Keratinocyte (primary cell): ENCODE results near the gene MOB3B. TPM values are rescaled to one million over a fixed set of nuclear protein-coding genes. Genes with fewer than 3 reads are reported as not detected.

Experiments used
- DNase-seq: peaks from one replicate; pipeline ENCODE4 v3.0.0-alpha.2; 2011; ENCODE audit warnings: low read depth, missing footprints, low spot score
- FAIRE-seq: peaks from 2 replicates; lab custom pipeline; 2011; peaks lifted over from hg19 to GRCh38; lab: Jason Lieb, UNC
- H2AFZ ChIP-seq: 2 replicates; pipeline ENCODE4 v1.6.0; 2012; ENCODE audit warnings: low read length, control low read depth, inconsistent platforms; ENCODE audit not compliant: control insufficient read depth
- H3K27ac ChIP-seq: 2 replicates; pipeline ENCODE4 v1.5.1; 2011; ENCODE audit warnings: low read length; ENCODE audit not compliant: control insufficient read depth, insufficient read depth
- H3K27me3 ChIP-seq: 3 replicates; pipeline ENCODE4 v1.6.0; 2011; ENCODE audit warnings: low read length; ENCODE audit not compliant: control insufficient read depth, insufficient read depth; ENCODE audit errors: extremely low read depth
- H3K36me3 ChIP-seq, 2 experiments: 2 replicates in 1 of 2; 3 replicates in 1 of 2; pipeline ENCODE4 v1.5.1; 2011; ENCODE audit warnings: low read length in 2 of 2, mild to moderate bottlenecking in 1 of 2; ENCODE audit not compliant: control insufficient read depth in 2 of 2, insufficient read depth in 2 of 2; ENCODE audit errors: extremely low read depth in 1 of 2
- H3K4me1 ChIP-seq: 3 replicates; pipeline ENCODE4 v1.5.1; 2011; ENCODE audit warnings: low read length; ENCODE audit not compliant: control insufficient read depth, insufficient read depth; ENCODE audit errors: extremely low read depth
- H3K4me2 ChIP-seq: 3 replicates; pipeline ENCODE4 v1.6.0; 2011; ENCODE audit warnings: low read depth, low read length; ENCODE audit not compliant: control insufficient read depth, insufficient read depth; ENCODE audit errors: extremely low read depth
- H3K4me3 ChIP-seq, 3 experiments: fragments of 200-600 bp in 1 of 3; sonication (generic) in 1 of 3; 2 replicates in 2 of 3; 3 replicates in 1 of 3; pipeline ENCODE4 v1.5.1; 2011 to 2016; ENCODE audit warnings: low read length in 3 of 3, mild to moderate bottlenecking in 3 of 3, control low read depth in 2 of 3, inconsistent platforms in 1 of 3, low read depth in 1 of 3, mixed read lengths in 1 of 3, mixed run types in 1 of 3, moderate library complexity in 1 of 3; ENCODE audit not compliant: control insufficient read depth in 2 of 3, insufficient read depth in 2 of 3; ENCODE audit errors: extremely low read depth in 1 of 3
- H3K79me2 ChIP-seq: 2 replicates; pipeline ENCODE4 v1.6.0; 2012; ENCODE audit warnings: low read length; ENCODE audit not compliant: control insufficient read depth, insufficient read depth
- H3K9ac ChIP-seq: 3 replicates; pipeline ENCODE4 v1.6.0; 2011; ENCODE audit warnings: low read length; ENCODE audit not compliant: control insufficient read depth, insufficient read depth; ENCODE audit errors: extremely low read depth
- H3K9me1 ChIP-seq: 3 replicates; pipeline ENCODE4 v1.6.0; 2011; ENCODE audit warnings: low read length; ENCODE audit not compliant: control insufficient read depth, insufficient read depth; ENCODE audit errors: extremely low read depth
- H3K9me3 ChIP-seq: 2 replicates; pipeline ENCODE4 v1.5.1; 2012; ENCODE audit warnings: low read depth, low read length; ENCODE audit not compliant: control insufficient read depth
- H4K20me1 ChIP-seq: 3 replicates; pipeline ENCODE4 v1.6.0; 2011; ENCODE audit warnings: low read length; ENCODE audit not compliant: control insufficient read depth, insufficient read depth; ENCODE audit errors: extremely low read depth
- EZH2 ChIP-seq: IDR thresholded peaks from one replicate; pipeline ENCODE4 v1.6.1; 2012; ENCODE audit warnings: inconsistent platforms, mild to moderate bottlenecking, low read length, moderate library complexity
- dilution Hi-C: fragments of 300-500 bp; cut with MboI; formaldehyde crosslinking; loops from one replicate; pipeline ENCODE4 v1.7.0; 2020; ENCODE audit warnings: low sequenced_read_pairs; ENCODE audit not compliant: extremely low pct_ligation_motif_present
- polyA plus RNA-seq, 5 experiments: library from polyadenylated mRNA; depleted of rRNA in 3 of 5; stranded (reverse) in 3 of 5; stranded (forward) in 1 of 5; unstranded in 1 of 5; fragments of >200 nt; gene quantifications; 1 replicate in 1 of 5; 2 replicates in 3 of 5; 3 replicates in 1 of 5; pipeline versions ENCODE4 v1.2.1 to v1.2.3, GENCODE V29; 2011 to 2012; ENCODE audit warnings: missing spikeins in 2 of 5, low read depth in 1 of 5, low replicate concordance in 1 of 5
- TF ChIP-seq, protein P1 (sequence below), 3 experiments: IDR thresholded peaks in 1 of 3; conservative IDR thresholded peaks in 1 of 3; optimal IDR thresholded peaks in 1 of 3; 2 replicates in 2 of 3; 3 replicates in 1 of 3; pipeline versions ENCODE3 to v1.5.1; 2011; ENCODE audit warnings: low read length in 3 of 3, mild to moderate bottlenecking in 3 of 3, moderate library complexity in 2 of 3, control low read depth in 1 of 3, inconsistent platforms in 1 of 3; ENCODE audit not compliant: insufficient read depth in 2 of 3; ENCODE audit errors: extremely low read depth in 1 of 3

Gene MOB3B
- polyA plus RNA-seq, 1 donor (not counting 4 experiments of a cell fraction or from before 2014, with no cell fraction given) = 35.3 TPM

DNA sequence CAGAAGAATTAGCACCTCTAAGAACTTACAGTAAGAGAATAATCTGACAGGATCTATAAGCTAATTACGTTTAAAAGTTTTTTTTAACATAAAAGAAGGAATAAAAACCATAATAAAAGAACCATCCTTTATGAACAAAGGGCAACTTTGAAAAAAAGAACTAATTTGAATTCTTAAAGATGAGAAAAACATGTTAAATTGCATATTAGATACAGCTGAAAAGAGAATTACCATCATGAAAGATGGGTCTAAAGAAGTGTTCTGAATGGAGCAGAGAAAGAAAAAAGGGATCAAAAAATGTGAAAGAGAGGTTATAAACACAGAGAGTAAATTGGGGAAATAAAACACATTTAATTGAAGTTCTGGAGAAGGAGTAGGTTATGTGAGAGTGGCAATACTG is 51.3 kb downstream of the MOB3B start:
- Histone ChIP-seq H3K9me3 (no peaks in the 10 kb centered on the region), H3K9ac (no peak overlapping the region), H3K27me3 (no peaks in the 10 kb centered on the region), H3K4me3 (no peak overlapping the region), H3K79me2 (peaks cover 28% of the 10 kb centered on the region), H2AFZ (no peak overlapping the region), H3K4me2 (no peak overlapping the region), H3K27ac (no peak overlapping the region), H4K20me1 (no peaks in the 10 kb centered on the region), H3K36me3 (no peaks in the 10 kb centered on the region), H3K9me1 (no peaks in the 10 kb centered on the region), H3K4me1 (peaks cover 2% of the 10 kb centered on the region)
- no peak for TF ChIP-seq EZH2
- TF ChIP-seq, protein P1, sequence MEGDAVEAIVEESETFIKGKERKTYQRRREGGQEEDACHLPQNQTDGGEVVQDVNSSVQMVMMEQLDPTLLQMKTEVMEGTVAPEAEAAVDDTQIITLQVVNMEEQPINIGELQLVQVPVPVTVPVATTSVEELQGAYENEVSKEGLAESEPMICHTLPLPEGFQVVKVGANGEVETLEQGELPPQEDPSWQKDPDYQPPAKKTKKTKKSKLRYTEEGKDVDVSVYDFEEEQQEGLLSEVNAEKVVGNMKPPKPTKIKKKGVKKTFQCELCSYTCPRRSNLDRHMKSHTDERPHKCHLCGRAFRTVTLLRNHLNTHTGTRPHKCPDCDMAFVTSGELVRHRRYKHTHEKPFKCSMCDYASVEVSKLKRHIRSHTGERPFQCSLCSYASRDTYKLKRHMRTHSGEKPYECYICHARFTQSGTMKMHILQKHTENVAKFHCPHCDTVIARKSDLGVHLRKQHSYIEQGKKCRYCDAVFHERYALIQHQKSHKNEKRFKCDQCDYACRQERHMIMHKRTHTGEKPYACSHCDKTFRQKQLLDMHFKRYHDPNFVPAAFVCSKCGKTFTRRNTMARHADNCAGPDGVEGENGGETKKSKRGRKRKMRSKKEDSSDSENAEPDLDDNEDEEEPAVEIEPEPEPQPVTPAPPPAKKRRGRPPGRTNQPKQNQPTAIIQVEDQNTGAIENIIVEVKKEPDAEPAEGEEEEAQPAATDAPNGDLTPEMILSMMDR (optimal IDR thresholded peaks at IDR 0.05 in 1 of 3, IDR thresholded peaks at IDR 0.05 in 1 of 3, conservative IDR thresholded peaks at IDR 0.05 in 1 of 3; ENCODE audit: extremely low read depth in 1 of 3, insufficient read depth in 2 of 3, low read length in 3 of 3) = no peak
- no peak for FAIRE-seq
- dilution Hi-C loops = no loop called here
- no peak for DNase-seq

DNA sequence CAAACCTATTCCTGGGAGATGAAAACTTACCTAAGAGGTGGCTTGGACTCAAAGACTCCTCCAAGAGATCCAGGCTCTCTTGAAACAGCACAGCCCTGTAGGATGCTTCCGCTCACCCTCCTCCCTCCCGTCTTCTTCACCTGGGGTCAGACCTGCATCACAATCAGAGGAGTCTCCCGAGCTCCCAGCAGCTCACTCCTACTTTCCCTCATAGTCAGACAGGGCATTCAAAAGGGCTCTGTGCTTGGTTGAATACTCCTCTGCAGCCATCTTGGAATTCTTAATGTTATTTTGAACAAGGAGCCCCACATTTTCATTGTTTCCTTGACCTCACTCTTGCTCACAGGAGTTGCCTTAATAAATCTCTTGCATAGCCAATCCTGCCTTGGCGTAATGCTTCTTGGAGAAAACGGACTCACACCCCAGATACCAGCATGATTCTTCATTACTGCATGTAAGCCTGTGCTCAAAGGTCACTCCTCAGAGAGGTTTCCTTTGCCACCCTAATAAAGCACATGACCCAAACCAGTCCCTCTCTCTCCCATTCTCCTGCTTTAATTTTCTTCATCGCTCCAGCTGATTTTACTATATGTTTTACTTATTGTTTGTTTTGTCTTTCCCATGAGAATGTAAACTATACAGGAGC is 52.6 kb downstream of the MOB3B start:
- dilution Hi-C loops = no loop called here
- Histone ChIP-seq H3K9me3 (no peaks in the 10 kb centered on the region), H3K4me1 (peaks cover 16% of the 10 kb centered on the region), H2AFZ (no peak overlapping the region), H3K27me3 (no peaks in the 10 kb centered on the region), H3K9me1 (no peaks in the 10 kb centered on the region), H3K4me2 (no peak overlapping the region), H3K9ac (no peak overlapping the region), H3K36me3 (no peaks in the 10 kb centered on the region), H4K20me1 (no peaks in the 10 kb centered on the region), H3K27ac (no peak overlapping the region), H3K4me3 (no peak overlapping the region), H3K79me2 (peaks cover 29% of the 10 kb centered on the region)
- TF ChIP-seq, protein P1 (optimal IDR thresholded peaks at IDR 0.05 in 1 of 3, IDR thresholded peaks at IDR 0.05 in 1 of 3, conservative IDR thresholded peaks at IDR 0.05 in 1 of 3; ENCODE audit: extremely low read depth in 1 of 3, insufficient read depth in 2 of 3, low read length in 3 of 3) = no peak
- TF ChIP-seq EZH2 = no peak
- no peak for FAIRE-seq
- DNase-seq = no peak
